Calu3 (cell line): Measurements from ENCODE around the gene ARHGAP5. TPM values are rescaled to one million over a fixed set of nuclear protein-coding genes. Genes with fewer than 3 reads are reported as not detected.

Experiments used
- BruUV-seq: library from RNA; stranded (reverse); fragments of 400-500 nt; replicated peaks from 2 replicates; lab custom pipeline; 2021; lab: Mats Ljungman, UMichigan
- CTCF ChIA-PET: fragments of 300-600 bp; sonication (Branson Sonifier 250); formaldehyde crosslinking; loops from one replicate; lab custom pipeline; 2022; ENCODE audit warnings: antibody characterized with exemption; lab: Charles Lee
- DNase-seq: peaks from one replicate; pipeline ENCODE4 v3.0.0; 2022
- H3K27ac Mint-ChIP-seq: one replicate; pipeline ENCODE4 v1.8.0; 2022; ENCODE audit warnings: mixed read lengths; ENCODE audit not compliant: unreplicated experiment
- H3K27me3 Mint-ChIP-seq: one replicate; pipeline ENCODE4 v1.8.0; 2022; ENCODE audit warnings: mixed read lengths; ENCODE audit not compliant: unreplicated experiment
- H3K36me3 Mint-ChIP-seq: one replicate; pipeline ENCODE4 v1.8.0; 2022; ENCODE audit warnings: mild to moderate bottlenecking, moderate library complexity, mixed read lengths; ENCODE audit not compliant: insufficient read depth, unreplicated experiment
- H3K4me1 Mint-ChIP-seq: one replicate; pipeline ENCODE4 v1.8.0; 2022; ENCODE audit warnings: mild to moderate bottlenecking, low read depth, mixed read lengths; ENCODE audit not compliant: unreplicated experiment
- H3K4me3 Mint-ChIP-seq: one replicate; pipeline ENCODE4 v1.8.0; 2022; ENCODE audit warnings: mild to moderate bottlenecking, low read depth, moderate library complexity, mixed read lengths; ENCODE audit not compliant: unreplicated experiment
- H3K9me3 Mint-ChIP-seq: one replicate; pipeline ENCODE4 v1.8.0; 2022; ENCODE audit warnings: low read depth, mixed read lengths; ENCODE audit not compliant: unreplicated experiment
- intact Hi-C: fragments of 100-400 bp; cut with micrococcal nuclease; formaldehyde crosslinking; loops from one replicate; pipeline ENCODE4 v1.10.0; 2022; ENCODE audit not compliant: unreplicated experiment
- total RNA-seq: library from RNA; stranded (reverse); gene quantifications from 2 replicates; pipeline ENCODE4 v1.2.3, GENCODE V29; 2022
- TF ChIP-seq, protein P1 (sequence below): fragments of 200-600 bp; IDR thresholded peaks from one replicate; pipeline ENCODE4 v1.8.0; 2022; ENCODE audit warnings: antibody characterized with exemption; ENCODE audit not compliant: unreplicated experiment

Gene ARHGAP5
- total RNA-seq, 1 experiment from 2014 or later: 132 TPM

DNA sequence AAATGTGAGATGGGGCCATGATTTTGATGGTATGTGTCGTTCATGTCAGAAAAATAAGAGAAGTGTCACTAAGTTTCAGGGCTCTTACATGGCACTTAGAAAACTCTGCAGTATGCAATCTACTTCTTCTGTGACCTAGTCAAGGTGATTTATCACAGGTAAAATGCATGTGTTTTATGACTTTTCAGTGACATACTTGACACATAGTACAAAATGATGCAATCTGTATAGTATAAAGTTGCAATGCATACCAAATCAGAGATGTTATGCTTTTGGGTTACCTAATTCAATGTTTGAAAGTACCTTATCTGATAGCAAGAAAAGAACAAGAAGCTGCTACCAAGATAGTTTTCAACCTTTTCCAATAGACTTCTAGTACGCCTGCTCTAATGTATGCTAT, 21.9 kb upstream of the ARHGAP5 start:
- no peak overlapping the region for H3K4me3 Mint-ChIP-seq
- BruUV-seq: no TSS peak
- peaks cover 26% of the 10 kb centered on the region for H3K4me1 Mint-ChIP-seq
- CTCF ChIA-PET: no interaction called here
- DNase-seq: no peak
- TF ChIP-seq, protein P1, sequence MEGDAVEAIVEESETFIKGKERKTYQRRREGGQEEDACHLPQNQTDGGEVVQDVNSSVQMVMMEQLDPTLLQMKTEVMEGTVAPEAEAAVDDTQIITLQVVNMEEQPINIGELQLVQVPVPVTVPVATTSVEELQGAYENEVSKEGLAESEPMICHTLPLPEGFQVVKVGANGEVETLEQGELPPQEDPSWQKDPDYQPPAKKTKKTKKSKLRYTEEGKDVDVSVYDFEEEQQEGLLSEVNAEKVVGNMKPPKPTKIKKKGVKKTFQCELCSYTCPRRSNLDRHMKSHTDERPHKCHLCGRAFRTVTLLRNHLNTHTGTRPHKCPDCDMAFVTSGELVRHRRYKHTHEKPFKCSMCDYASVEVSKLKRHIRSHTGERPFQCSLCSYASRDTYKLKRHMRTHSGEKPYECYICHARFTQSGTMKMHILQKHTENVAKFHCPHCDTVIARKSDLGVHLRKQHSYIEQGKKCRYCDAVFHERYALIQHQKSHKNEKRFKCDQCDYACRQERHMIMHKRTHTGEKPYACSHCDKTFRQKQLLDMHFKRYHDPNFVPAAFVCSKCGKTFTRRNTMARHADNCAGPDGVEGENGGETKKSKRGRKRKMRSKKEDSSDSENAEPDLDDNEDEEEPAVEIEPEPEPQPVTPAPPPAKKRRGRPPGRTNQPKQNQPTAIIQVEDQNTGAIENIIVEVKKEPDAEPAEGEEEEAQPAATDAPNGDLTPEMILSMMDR: no peak
- H3K27ac Mint-ChIP-seq: no peak overlapping the region
- no peaks in the 10 kb centered on the region for H3K36me3 Mint-ChIP-seq
- H3K27me3 Mint-ChIP-seq: no peaks in the 10 kb centered on the region
- peaks cover 3% of the 10 kb centered on the region for H3K9me3 Mint-ChIP-seq
- intact Hi-C loops: no loop called here

DNA sequence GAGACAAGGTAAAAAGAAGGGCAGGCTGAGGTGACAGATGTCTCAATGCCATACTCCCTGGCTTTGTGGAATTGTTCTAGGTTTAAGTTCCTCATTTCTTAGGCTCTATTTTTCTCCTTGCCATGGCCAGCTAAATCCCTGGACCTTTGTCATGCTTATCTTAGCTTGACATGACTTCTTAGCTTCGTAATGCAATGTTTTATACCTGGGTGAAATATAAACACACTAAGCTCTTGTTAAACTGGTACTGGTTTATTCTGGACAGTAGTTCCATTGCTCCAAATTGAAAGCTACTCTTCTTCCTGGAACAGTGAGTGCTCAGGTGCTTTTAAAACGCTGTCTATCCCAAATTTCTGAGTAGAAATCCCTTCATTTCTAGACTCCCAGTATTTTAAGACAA, 17.4 kb upstream of the ARHGAP5 start:
- CTCF ChIA-PET: interaction anchor here (0.6 to 0.9 kb wide), 2 partner anchors 68 to 154 kb away, joined by 3 to 5 read pairs; no protein-coding TSS in a partner anchor
- Mint-ChIP-seq H3K4me1 (peaks cover 12% of the 10 kb centered on the region), H3K9me3 (no peaks in the 10 kb centered on the region), H3K27ac (no peak overlapping the region), H3K36me3 (no peaks in the 10 kb centered on the region), H3K4me3 (no peak overlapping the region), H3K27me3 (no peaks in the 10 kb centered on the region)
- TF ChIP-seq, protein P1: no peak
- BruUV-seq: no TSS peak
- no peak for DNase-seq
- intact Hi-C loops: no loop called here

DNA sequence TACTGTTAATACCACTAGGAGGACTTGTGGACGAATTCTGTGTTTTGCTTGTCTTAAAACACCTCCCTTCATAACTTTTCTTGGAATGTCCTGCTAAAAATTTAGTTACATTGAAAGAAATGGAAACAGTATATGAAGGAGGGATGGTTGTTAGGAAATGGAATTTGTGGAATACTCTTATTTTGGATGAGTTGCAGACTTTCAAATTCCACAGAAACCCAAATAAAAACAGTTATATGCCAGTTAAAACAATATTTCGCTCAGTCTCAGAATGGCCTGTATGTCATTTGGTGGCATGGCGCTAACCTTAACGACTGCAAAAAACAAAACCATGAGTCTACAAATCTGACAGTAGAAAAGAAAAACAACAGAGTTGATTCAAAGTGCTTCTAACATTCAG, 12.2 kb upstream of the ARHGAP5 start:
- no TSS peak for BruUV-seq
- TF ChIP-seq, protein P1: no peak
- DNase-seq: no peak
- Mint-ChIP-seq H3K27me3 (no peaks in the 10 kb centered on the region), H3K9me3 (no peaks in the 10 kb centered on the region), H3K36me3 (no peaks in the 10 kb centered on the region), H3K4me3 (no peak overlapping the region), H3K4me1 (no peaks in the 10 kb centered on the region), H3K27ac (no peak overlapping the region)
- intact Hi-C loops: no loop called here
- CTCF ChIA-PET: no interaction called here

DNA sequence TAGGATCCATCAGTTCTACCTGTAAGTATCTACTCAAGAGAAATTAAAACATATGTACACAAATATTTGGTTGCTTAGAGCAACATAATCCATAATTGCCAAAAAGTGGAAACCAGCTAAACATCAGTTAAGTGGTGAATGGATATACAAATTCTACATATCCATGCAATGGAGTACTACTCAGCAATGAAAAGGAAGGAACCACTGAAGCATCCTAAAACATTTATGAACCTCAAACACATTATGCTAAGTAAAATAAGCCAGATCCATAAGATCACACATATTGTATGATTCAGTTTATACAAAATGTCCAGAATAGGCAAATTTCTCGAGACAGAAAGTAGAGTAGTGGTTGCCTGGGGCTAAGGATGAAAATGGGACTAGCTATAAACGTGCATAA, 8.4 kb upstream of the ARHGAP5 start:
- CTCF ChIA-PET: interaction anchor here (1.2 kb wide), 1 partner anchor 30 kb away, joined by 4 read pairs; no protein-coding TSS in a partner anchor
- Mint-ChIP-seq H3K27ac (no peak overlapping the region), H3K27me3 (no peaks in the 10 kb centered on the region), H3K36me3 (no peaks in the 10 kb centered on the region), H3K4me1 (no peaks in the 10 kb centered on the region), H3K9me3 (no peaks in the 10 kb centered on the region), H3K4me3 (no peak overlapping the region)
- TF ChIP-seq, protein P1: no peak
- DNase-seq: no peak
- no TSS peak for BruUV-seq
- intact Hi-C loops: no loop called here
